B cell (primary cell): ENCODE measurements around the gene TRAPPC11. TPM values are rescaled to one million over a fixed set of nuclear protein-coding genes. Genes with fewer than 3 reads are reported as not detected.

Experiments
- ATAC-seq: fragments of 200-7000 bp; cut with Tn5 transposase; one replicate; pipeline ENCODE4 v1.10.0; 2021; ENCODE audit warnings: low read depth, mild to moderate bottlenecking, moderate number of reproducible peaks, moderate library complexity
- CTCF ChIA-PET: fragments of 350-600 bp; sonication (Branson Sonifier 250); formaldehyde crosslinking; loops from one replicate; lab custom pipeline; 2021; ENCODE audit warnings: antibody characterized with exemption, inconsistent platforms; lab: Charles Lee
- POLR2A ChIA-PET: fragments of 350-600 bp; sonication (Branson Sonifier 250); formaldehyde crosslinking; loops from one replicate; lab custom pipeline; 2021; ENCODE audit warnings: antibody characterized with exemption; lab: Charles Lee
- DNase-seq: peaks from one replicate; pipeline ENCODE4 v3.0.0; 2013
- H2AFZ ChIP-seq: 2 replicates; pipeline ENCODE4 v1.6.1; 2012; ENCODE audit warnings: mild to moderate bottlenecking, low read depth, low read length; ENCODE audit not compliant: insufficient read depth, poor library complexity, severe bottlenecking
- H3K27ac ChIP-seq, 2 donors: 1 replicate in 1 of 2; 2 replicates in 1 of 2; pipeline ENCODE4 v1.5.1; 2012 to 2013; ENCODE audit warnings: low read length in 2 of 2, mild to moderate bottlenecking in 2 of 2, moderate library complexity in 1 of 2
- H3K27me3 ChIP-seq, 4 experiments: fragments of 200-600 bp in 1 of 4; sonication (generic) in 1 of 4; replicated peaks in 1 of 4; 1 replicate in 2 of 4; 2 replicates in 2 of 4; pipeline versions ENCODE4 v1.6.1 to v1.7.0; 2013 to 2016; ENCODE audit warnings: low read length in 3 of 4, mild to moderate bottlenecking in 2 of 4, mixed read lengths in 1 of 4, moderate library complexity in 1 of 4; ENCODE audit not compliant: insufficient read depth in 4 of 4, control insufficient read depth in 3 of 4; ENCODE audit errors: control extremely low read depth in 1 of 4
- H3K36me3 ChIP-seq, 2 experiments: replicated peaks in 1 of 2; 1 replicate in 1 of 2; 2 replicates in 1 of 2; pipeline versions ENCODE4 v1.6.1 to v1.7.1; 2013; ENCODE audit warnings: low read length in 1 of 2; ENCODE audit not compliant: insufficient read depth in 2 of 2, control insufficient read depth in 1 of 2; ENCODE audit errors: control extremely low read depth in 1 of 2, extremely low read depth in 1 of 2
- H3K4me1 ChIP-seq, 2 donors: fragments of 200-600 bp in 1 of 2; sonication (generic) in 1 of 2; 1 replicate in 1 of 2; 2 replicates in 1 of 2; pipeline versions ENCODE4 v1.5.1 to v1.6.1; 2013 to 2017; ENCODE audit warnings: low read length in 2 of 2; ENCODE audit not compliant: control insufficient read depth in 2 of 2, insufficient read depth in 2 of 2
- H3K4me2 ChIP-seq: replicated peaks from 2 replicates; pipeline ENCODE3; 2012; ENCODE audit warnings: mild to moderate bottlenecking, low read depth, low read length; ENCODE audit not compliant: poor library complexity, severe bottlenecking
- H3K4me3 ChIP-seq, 5 experiments: fragments of 200-600 bp in 1 of 5; sonication (generic) in 1 of 5; 1 replicate in 3 of 5; 2 replicates in 2 of 5; pipeline versions ENCODE4 v1.5.1 to v1.7.0; 2011 to 2016; ENCODE audit warnings: low read length in 4 of 5, mild to moderate bottlenecking in 4 of 5, low read depth in 2 of 5, control low read depth in 1 of 5, moderate library complexity in 1 of 5; ENCODE audit not compliant: insufficient read depth in 1 of 5; ENCODE audit errors: control extremely low read depth in 1 of 5, extremely low read depth in 1 of 5
- H3K79me2 ChIP-seq: fragments of 200-600 bp; sonication (generic); one replicate; pipeline ENCODE4 v1.6.0; 2016; ENCODE audit warnings: low read length; ENCODE audit not compliant: control insufficient read depth, insufficient read depth
- H3K9ac ChIP-seq: fragments of 200-600 bp; sonication (generic); 2 replicates; pipeline ENCODE4 v1.6.1; 2017; ENCODE audit warnings: mild to moderate bottlenecking, low read length, moderate library complexity
- H3K9me3 ChIP-seq, 3 donors: one replicate each; pipeline versions ENCODE4 v1.6.1 to v1.7.1; 2013; ENCODE audit warnings: low read length in 2 of 3; ENCODE audit not compliant: control insufficient read depth in 2 of 3, insufficient read depth in 1 of 3; ENCODE audit errors: control extremely low read depth in 1 of 3
- H4K20me1 ChIP-seq: 2 replicates; pipeline ENCODE4 v1.6.0; 2012; ENCODE audit warnings: mild to moderate bottlenecking, low read length; ENCODE audit not compliant: insufficient read depth, control insufficient read depth, poor library complexity, severe bottlenecking
- H3K27ac Mint-ChIP-seq: one replicate; pipeline ENCODE4 v1.8.0; 2021; ENCODE audit warnings: mixed read lengths
- H3K27me3 Mint-ChIP-seq: one replicate; pipeline ENCODE4 v1.8.0; 2021; ENCODE audit warnings: mixed read lengths
- H3K4me1 Mint-ChIP-seq: one replicate; pipeline ENCODE4 v1.8.0; 2021; ENCODE audit warnings: mixed read lengths
- H3K4me3 Mint-ChIP-seq: one replicate; pipeline ENCODE4 v1.8.0; 2021; ENCODE audit warnings: mixed read lengths
- H3K9me3 Mint-ChIP-seq: one replicate; pipeline ENCODE4 v1.8.0; 2022; ENCODE audit warnings: mixed read lengths; ENCODE audit not compliant: insufficient read depth
- EZH2 ChIP-seq: IDR thresholded peaks from 2 replicates; pipeline ENCODE4 v1.6.1; 2012; ENCODE audit warnings: borderline replicate concordance, low read depth, mild to moderate bottlenecking, moderate library complexity, low read length; ENCODE audit not compliant: insufficient read depth, poor library complexity, severe bottlenecking
- WGBS: methylation state at CpG from one replicate; pipeline ENCODE4 v1.1.5; 2013; ENCODE audit warnings: missing lambda C conversion rate; ENCODE audit not compliant: insufficient coverage; 5-methylcytosine and 5-hydroxymethylcytosine counted together
- intact Hi-C: fragments of 100-400 bp; cut with micrococcal nuclease; formaldehyde crosslinking; loops from one replicate; pipeline ENCODE4 v1.10.0; 2022
- polyA plus RNA-seq: library from polyadenylated mRNA; depleted of rRNA; stranded (reverse); fragments of >200 nt; gene quantifications from 2 replicates; pipeline ENCODE4 v1.2.3, GENCODE V29; 2012
- total RNA-seq, 2 donors: library from RNA; stranded (reverse); fragments of 120-200 nt in 1 of 2; gene quantifications; 1 replicate in 1 of 2; 2 replicates in 1 of 2; pipeline versions ENCODE4 v1.2.3 to v1.2.4, GENCODE V29; 2013 to 2022
- TF ChIP-seq, protein P1 (sequence below): fragments of 200-600 bp; IDR thresholded peaks from one replicate; pipeline ENCODE4 v1.8.0; 2022; ENCODE audit warnings: antibody characterized with exemption, mild to moderate bottlenecking

TRAPPC11 gene
- total and polyA plus RNA-seq, 2 donors (not counting 1 experiment from before 2014, with no cell fraction given) = 23.5 to 53.8 TPM

DNA sequence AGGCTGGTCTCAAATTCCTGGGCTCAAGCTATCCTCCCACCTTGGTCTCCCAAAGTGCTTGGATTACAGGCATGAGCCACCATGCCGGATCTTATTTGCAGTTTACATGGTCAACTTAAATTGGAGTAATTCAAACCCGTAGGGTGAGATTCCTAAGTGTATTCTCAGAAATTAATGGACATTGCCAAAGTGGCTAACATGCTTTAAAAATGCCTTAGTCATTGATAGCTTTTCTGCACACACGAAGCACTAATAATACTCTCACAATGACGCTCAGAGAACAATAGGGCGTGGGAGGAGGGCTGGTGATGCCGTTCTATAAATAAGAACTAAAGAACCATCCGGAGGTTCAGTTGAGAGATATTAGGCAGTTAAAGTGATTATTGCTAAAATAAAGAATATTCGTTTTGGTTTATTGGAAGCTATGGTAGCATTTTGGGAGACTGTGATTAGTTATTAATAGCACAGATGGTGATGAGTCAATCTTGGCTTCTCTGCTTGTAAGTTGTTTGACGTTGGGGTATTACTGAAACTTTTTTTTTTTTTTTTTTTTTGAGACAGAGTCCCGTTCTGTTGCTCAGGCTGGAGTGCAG is 79.1 kb downstream of the TRAPPC11 start:
- Histone ChIP-seq H3K4me3 (no peak overlapping the region), H3K9me3 (no peaks in the 10 kb centered on the region), H3K9ac (no peak overlapping the region), H4K20me1 (no peaks in the 10 kb centered on the region), H2AFZ (no peak overlapping the region), H3K27me3 (no peaks in the 10 kb centered on the region), H3K79me2 (no peaks in the 10 kb centered on the region), H3K27ac (no peak overlapping the region), H3K4me1 (no peaks in the 10 kb centered on the region), H3K4me2 (no peak overlapping the region), H3K36me3 (no peaks in the 10 kb centered on the region)
- DNase-seq (no peak), ATAC-seq (no peak)
- WGBS = 77% methylated on average over 7 of the region's 10 CpGs
- ChIA-PET CTCF (no interaction called here), POLR2A (no interaction called here)
- Mint-ChIP-seq H3K9me3 (no peaks in the 10 kb centered on the region), H3K4me1 (no peaks in the 10 kb centered on the region), H3K27me3 (no peaks in the 10 kb centered on the region), H3K27ac (no peak overlapping the region), H3K4me3 (no peak overlapping the region)
- intact Hi-C loops = no loop called here
- TF ChIP-seq EZH2 = no peak
- TF ChIP-seq, protein P1, sequence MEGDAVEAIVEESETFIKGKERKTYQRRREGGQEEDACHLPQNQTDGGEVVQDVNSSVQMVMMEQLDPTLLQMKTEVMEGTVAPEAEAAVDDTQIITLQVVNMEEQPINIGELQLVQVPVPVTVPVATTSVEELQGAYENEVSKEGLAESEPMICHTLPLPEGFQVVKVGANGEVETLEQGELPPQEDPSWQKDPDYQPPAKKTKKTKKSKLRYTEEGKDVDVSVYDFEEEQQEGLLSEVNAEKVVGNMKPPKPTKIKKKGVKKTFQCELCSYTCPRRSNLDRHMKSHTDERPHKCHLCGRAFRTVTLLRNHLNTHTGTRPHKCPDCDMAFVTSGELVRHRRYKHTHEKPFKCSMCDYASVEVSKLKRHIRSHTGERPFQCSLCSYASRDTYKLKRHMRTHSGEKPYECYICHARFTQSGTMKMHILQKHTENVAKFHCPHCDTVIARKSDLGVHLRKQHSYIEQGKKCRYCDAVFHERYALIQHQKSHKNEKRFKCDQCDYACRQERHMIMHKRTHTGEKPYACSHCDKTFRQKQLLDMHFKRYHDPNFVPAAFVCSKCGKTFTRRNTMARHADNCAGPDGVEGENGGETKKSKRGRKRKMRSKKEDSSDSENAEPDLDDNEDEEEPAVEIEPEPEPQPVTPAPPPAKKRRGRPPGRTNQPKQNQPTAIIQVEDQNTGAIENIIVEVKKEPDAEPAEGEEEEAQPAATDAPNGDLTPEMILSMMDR = no peak

- no peak for DNase-seq
- ATAC-seq = no peak
- ChIA-PET CTCF (no interaction called here), POLR2A (no interaction called here)
- H3K27ac ChIP-seq = no peak overlapping the region
- H3K27ac Mint-ChIP-seq = no peak overlapping the region
- H3K4me1 ChIP-seq = no peaks in the 10 kb centered on the region
- no CpG with 5 or more reads among the region's 4 CpGs for WGBS
- no peaks in the 10 kb centered on the region for H4K20me1 ChIP-seq
- no peaks in the 10 kb centered on the region for H3K79me2 ChIP-seq
- no peak overlapping the region for H3K9ac ChIP-seq
- H3K9me3 Mint-ChIP-seq = no peaks in the 10 kb centered on the region
- no peak overlapping the region for H3K4me3 Mint-ChIP-seq
- H3K4me2 ChIP-seq = no peak overlapping the region
- intact Hi-C loops = no loop called here
- H3K36me3 ChIP-seq = no peaks in the 10 kb centered on the region
- TF ChIP-seq, protein P1 = no peak
- H3K4me3 ChIP-seq = no peak overlapping the region
- peaks cover 4% of the 10 kb centered on the region for H3K27me3 Mint-ChIP-seq
- no peaks in the 10 kb centered on the region for H3K27me3 ChIP-seq
- H3K4me1 Mint-ChIP-seq = no peaks in the 10 kb centered on the region
- no peaks in the 10 kb centered on the region for H3K9me3 ChIP-seq
- H2AFZ ChIP-seq = no peak overlapping the region
These were observed 79.9 kb downstream of the TRAPPC11 start for GRCh38 chr4:183738961-183739360.
